Smooth muscle cell (in vitro differentiated cells): ENCODE data around the gene MYRFL. TPM values are rescaled to one million over a fixed set of nuclear protein-coding genes. Genes with fewer than 3 reads are reported as not detected.

Experiments used
- DNase-seq: peaks from one replicate; lab custom pipeline; 2025; ENCODE audit not compliant: unreplicated experiment; lab: John Stamatoyannopoulos, UW
- H2AFZ ChIP-seq: fragments of 200-600 bp; sonication (generic); 2 replicates; pipeline ENCODE4 v1.6.0; 2016; ENCODE audit warnings: antibody characterized with exemption, low read depth, mild to moderate bottlenecking
- H3F3A ChIP-seq: fragments of 200-600 bp; sonication (generic); 2 replicates; pipeline ENCODE4 v1.6.0; 2017; ENCODE audit warnings: antibody characterized with exemption, low read depth
- H3K27ac ChIP-seq: fragments of 200-600 bp; sonication (generic); 2 replicates; pipeline ENCODE4 v1.5.1; 2016; ENCODE audit warnings: low read depth, mild to moderate bottlenecking
- H3K27me3 ChIP-seq: fragments of 200-600 bp; sonication (generic); 2 replicates; pipeline ENCODE4 v1.6.1; 2016; ENCODE audit warnings: low read depth, mild to moderate bottlenecking
- H3K36me3 ChIP-seq: fragments of 200-600 bp; sonication (generic); 2 replicates; pipeline ENCODE4 v1.5.1; 2016; ENCODE audit warnings: low read depth
- H3K4me1 ChIP-seq: fragments of 200-600 bp; sonication (generic); 2 replicates; pipeline ENCODE4 v1.5.1; 2016; ENCODE audit warnings: low read depth
- H3K4me2 ChIP-seq: fragments of 200-600 bp; sonication (generic); 2 replicates; pipeline ENCODE4 v1.6.0; 2016; ENCODE audit warnings: mild to moderate bottlenecking
- H3K4me3 ChIP-seq: fragments of 200-600 bp; sonication (generic); 2 replicates; pipeline ENCODE4 v1.5.1; 2016; ENCODE audit warnings: mild to moderate bottlenecking
- H3K79me2 ChIP-seq: fragments of 200-600 bp; sonication (generic); 2 replicates; pipeline ENCODE4 v1.6.0; 2016; ENCODE audit warnings: low read depth, mild to moderate bottlenecking
- H3K9ac ChIP-seq: fragments of 200-600 bp; sonication (generic); 2 replicates; pipeline ENCODE4 v1.6.0; 2016; ENCODE audit warnings: low read depth
- H3K9me3 ChIP-seq: fragments of 200-600 bp; sonication (generic); replicated peaks from 2 replicates; pipeline ENCODE4 v1.5.1; 2016; ENCODE audit warnings: low read depth
- H4K20me1 ChIP-seq: fragments of 200-600 bp; sonication (generic); 2 replicates; pipeline ENCODE4 v1.6.0; 2016; ENCODE audit warnings: low read depth
- WGBS: methylation state at CpG from one replicate; pipeline ENCODE4 v1.1.7; 2016; ENCODE audit warnings: low lambda C conversion rate; 5-methylcytosine and 5-hydroxymethylcytosine counted together
- polyA plus RNA-seq: library from polyadenylated mRNA; unstranded; fragments of >200 nt; fragmentation: Nextera tagmentation; extraction: Ambion mirVana; gene quantifications from 2 replicates; pipeline ENCODE4 v1.2.1, GENCODE V29; 2016
- total RNA-seq: library from RNA; depleted of rRNA; stranded (reverse); fragments of >200 nt; gene quantifications from 2 replicates; pipeline ENCODE4 v1.2.3, GENCODE V29; 2014
- TF ChIP-seq, protein P1 (sequence below): fragments of 200-600 bp; sonication (generic); IDR thresholded peaks from 2 replicates; pipeline ENCODE4 v1.5.1; 2017; ENCODE audit warnings: borderline replicate concordance, mild to moderate bottlenecking, antibody characterized with exemption; ENCODE audit not compliant: insufficient read depth, poor library complexity, severe bottlenecking

The MYRFL gene
- total and polyA plus RNA-seq, 2 experiments from 2014 or later, result not detected

DNA sequence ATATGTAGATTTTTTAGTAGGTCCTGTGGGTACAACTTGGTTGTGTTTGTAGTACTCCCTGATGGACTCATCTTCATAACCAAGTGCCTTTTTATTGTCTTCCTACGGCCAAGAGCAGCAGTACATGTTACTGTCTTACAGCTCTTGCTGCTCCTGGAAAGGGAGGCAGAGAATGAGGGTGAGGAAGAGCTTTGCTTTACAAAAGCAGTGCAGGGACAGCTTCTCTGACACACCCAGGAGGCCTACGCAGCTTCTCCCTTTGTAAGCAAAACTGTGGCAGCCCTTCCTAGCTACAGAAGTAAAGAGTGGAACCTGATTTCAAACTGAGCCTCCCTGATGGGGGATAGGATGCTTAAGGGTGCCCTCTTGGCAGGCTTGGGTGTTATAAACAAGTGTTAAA, 18.6 kb downstream of the MYRFL start:
- no peak overlapping the region for H3K4me3 ChIP-seq
- H4K20me1 ChIP-seq, result no peaks in the 10 kb centered on the region
- no peaks in the 10 kb centered on the region for H3K9me3 ChIP-seq
- no peak overlapping the region for H3K9ac ChIP-seq
- H3K36me3 ChIP-seq, result no peaks in the 10 kb centered on the region
- TF ChIP-seq, protein P1, sequence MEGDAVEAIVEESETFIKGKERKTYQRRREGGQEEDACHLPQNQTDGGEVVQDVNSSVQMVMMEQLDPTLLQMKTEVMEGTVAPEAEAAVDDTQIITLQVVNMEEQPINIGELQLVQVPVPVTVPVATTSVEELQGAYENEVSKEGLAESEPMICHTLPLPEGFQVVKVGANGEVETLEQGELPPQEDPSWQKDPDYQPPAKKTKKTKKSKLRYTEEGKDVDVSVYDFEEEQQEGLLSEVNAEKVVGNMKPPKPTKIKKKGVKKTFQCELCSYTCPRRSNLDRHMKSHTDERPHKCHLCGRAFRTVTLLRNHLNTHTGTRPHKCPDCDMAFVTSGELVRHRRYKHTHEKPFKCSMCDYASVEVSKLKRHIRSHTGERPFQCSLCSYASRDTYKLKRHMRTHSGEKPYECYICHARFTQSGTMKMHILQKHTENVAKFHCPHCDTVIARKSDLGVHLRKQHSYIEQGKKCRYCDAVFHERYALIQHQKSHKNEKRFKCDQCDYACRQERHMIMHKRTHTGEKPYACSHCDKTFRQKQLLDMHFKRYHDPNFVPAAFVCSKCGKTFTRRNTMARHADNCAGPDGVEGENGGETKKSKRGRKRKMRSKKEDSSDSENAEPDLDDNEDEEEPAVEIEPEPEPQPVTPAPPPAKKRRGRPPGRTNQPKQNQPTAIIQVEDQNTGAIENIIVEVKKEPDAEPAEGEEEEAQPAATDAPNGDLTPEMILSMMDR, result no peak
- H3K79me2 ChIP-seq, result no peaks in the 10 kb centered on the region
- no peak overlapping the region for H3K27ac ChIP-seq
- H3K4me1 ChIP-seq, result no peaks in the 10 kb centered on the region
- peaks cover 14% of the 10 kb centered on the region for H3K27me3 ChIP-seq
- 84% methylated on average over 2 of the region's 2 CpGs for WGBS
- H3K4me2 ChIP-seq, result no peak overlapping the region
- no peak overlapping the region for H2AFZ ChIP-seq
- H3F3A ChIP-seq, result no peaks in the 10 kb centered on the region
- DNase-seq, result no peak

DNA sequence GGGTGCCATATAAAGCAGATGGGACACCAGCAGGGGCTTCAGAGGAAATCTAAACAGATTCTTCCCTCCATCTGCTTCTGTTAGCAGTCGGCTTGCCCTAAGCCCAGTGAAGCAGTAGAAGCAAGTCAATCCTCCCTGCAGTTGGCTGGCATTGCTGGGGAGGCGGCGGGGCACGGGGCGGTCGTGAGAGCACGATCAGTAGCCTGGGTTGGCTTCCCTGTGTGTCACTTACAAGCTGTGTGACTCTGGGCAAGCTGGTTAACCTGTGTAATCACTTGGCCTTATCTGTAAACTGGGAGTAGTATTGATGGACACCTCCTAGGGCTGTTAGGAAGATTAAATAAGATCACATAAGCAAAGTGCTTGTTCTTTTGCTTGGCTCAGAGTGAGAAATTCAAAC, 19.4 kb downstream of the MYRFL start:
- H3K27me3 ChIP-seq, result peaks cover 13% of the 10 kb centered on the region
- H3K4me1 ChIP-seq, result no peaks in the 10 kb centered on the region
- no peaks in the 10 kb centered on the region for H3K36me3 ChIP-seq
- H3K9ac ChIP-seq, result no peak overlapping the region
- DNase-seq, result no peak
- no peaks in the 10 kb centered on the region for H3F3A ChIP-seq
- H2AFZ ChIP-seq, result no peak overlapping the region
- no peaks in the 10 kb centered on the region for H3K9me3 ChIP-seq
- WGBS, result 93% methylated on average over 7 of the region's 7 CpGs
- H3K27ac ChIP-seq, result no peak overlapping the region
- TF ChIP-seq, protein P1, result no peak
- H3K4me3 ChIP-seq, result no peak overlapping the region
- H4K20me1 ChIP-seq, result no peaks in the 10 kb centered on the region
- H3K79me2 ChIP-seq, result no peaks in the 10 kb centered on the region
- H3K4me2 ChIP-seq, result no peak overlapping the region

DNA sequence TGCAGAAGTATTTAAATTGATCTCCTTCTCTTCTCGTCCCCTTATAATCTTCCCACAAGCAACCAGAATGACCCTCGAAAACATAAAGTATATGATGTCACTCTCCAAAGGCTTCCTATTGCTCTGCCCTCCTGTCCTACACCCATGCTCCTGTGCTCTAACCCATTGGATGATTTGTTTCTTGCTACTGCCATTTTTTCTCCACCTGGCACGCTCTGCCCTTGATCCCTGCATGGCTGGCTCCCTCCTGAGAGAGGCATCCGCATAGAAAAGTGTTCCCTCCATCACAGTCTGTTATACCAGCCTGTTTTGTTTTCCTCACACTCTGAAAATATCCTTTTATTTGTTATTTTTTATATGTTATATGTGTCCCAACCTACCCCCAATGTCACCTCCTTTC, 19.8 kb downstream of the MYRFL start:
- Histone ChIP-seq H3K4me3 (no peak overlapping the region), H3K27ac (no peak overlapping the region), H3K9me3 (no peaks in the 10 kb centered on the region), H3K4me2 (no peak overlapping the region), H3K27me3 (peaks cover 9% of the 10 kb centered on the region), H3K36me3 (no peaks in the 10 kb centered on the region), H4K20me1 (no peaks in the 10 kb centered on the region), H3K4me1 (no peaks in the 10 kb centered on the region), H2AFZ (no peak overlapping the region), H3K79me2 (no peaks in the 10 kb centered on the region), H3F3A (no peaks in the 10 kb centered on the region), H3K9ac (no peak overlapping the region)
- TF ChIP-seq, protein P1, result no peak
- 90% methylated on average over 4 of the region's 4 CpGs for WGBS
- DNase-seq, result no peak

DNA sequence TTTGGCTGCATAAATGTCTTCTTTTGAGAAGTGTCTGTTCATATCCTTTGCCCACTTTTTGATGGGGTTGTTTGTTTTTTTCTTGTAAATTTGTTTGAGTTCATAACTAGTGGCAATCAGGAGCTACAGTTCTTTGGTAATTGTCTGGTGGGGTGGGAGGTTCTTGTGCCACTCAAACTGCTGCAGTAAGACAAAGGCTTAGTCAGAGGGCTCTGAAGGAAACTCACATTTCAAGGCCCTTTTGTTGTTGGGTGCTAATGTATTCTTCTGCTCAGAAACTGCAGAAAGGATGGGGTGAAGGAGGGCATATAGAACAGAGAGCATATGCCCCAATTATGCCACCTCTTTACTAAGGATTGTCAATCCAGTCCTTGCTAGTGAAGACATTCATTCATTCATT, 21.9 kb downstream of the MYRFL start:
- Histone ChIP-seq H3K9ac (no peak overlapping the region), H3K4me2 (no peak overlapping the region), H3K9me3 (no peaks in the 10 kb centered on the region), H3K4me1 (no peaks in the 10 kb centered on the region), H2AFZ (no peak overlapping the region), H3K4me3 (no peak overlapping the region), H4K20me1 (no peaks in the 10 kb centered on the region), H3K36me3 (no peaks in the 10 kb centered on the region), H3K27ac (no peak overlapping the region), H3K27me3 (no peaks in the 10 kb centered on the region), H3K79me2 (no peaks in the 10 kb centered on the region), H3F3A (no peaks in the 10 kb centered on the region)
- no peak for DNase-seq
- TF ChIP-seq, protein P1, result no peak
